HL-60 (cell line): Measurements from ENCODE around the gene PHLDA1.

Experiments
- CTCF ChIP-seq: IDR thresholded peaks from one replicate; pipeline ENCODE4 v1.5.1; 2011; ENCODE audit warnings: low read length, control low read depth, inconsistent platforms; ENCODE audit not compliant: insufficient read depth
- GABPA ChIP-seq: IDR thresholded peaks from 2 replicates; pipeline ENCODE4 v1.6.1; 2012; ENCODE audit warnings: low read depth
- POLR2AphosphoS5 ChIP-seq: IDR thresholded peaks from 2 replicates; pipeline ENCODE4 v1.6.1; 2012; ENCODE audit warnings: low read depth
- REST ChIP-seq: IDR thresholded peaks from 2 replicates; pipeline ENCODE4 v1.6.1; 2012; ENCODE audit warnings: low read depth; ENCODE audit not compliant: insufficient replicate concordance
- SPI1 ChIP-seq: IDR thresholded peaks from 2 replicates; pipeline ENCODE4 v1.6.1; 2012; ENCODE audit warnings: low read depth, mild to moderate bottlenecking, borderline replicate concordance

- TF ChIP-seq CTCF (no peak), GABPA (no peak), POLR2AphosphoS5 (no peak), REST (no peak), SPI1 (no peak)
Measured at GRCh38 chr12:76023069-76023690, 8.4 kb downstream of the PHLDA1 start.
